Measurements from ENCODE around the gene HIBCH.

- no peak for TF ChIP-seq CTCF (IDR thresholded peaks at IDR 0.05)
- no peak for TF ChIP-seq POLR2A (IDR thresholded peaks at IDR 0.05)
Measured at GRCh38 chr2:190339394-190339793, 19.8 kb upstream of the HIBCH start.

Data from testis (tissue), 2 donors.